Measurements from ENCODE around the gene TMEM116.

- no peak for TF ChIP-seq POLR2A (IDR thresholded peaks at IDR 0.05)
- TF ChIP-seq CTCF (IDR thresholded peaks at IDR 0.05) = no peak
These were observed 10.9 kb upstream of the TMEM116 start for GRCh38 chr12:112023759-112024396.

Data from transverse colon (tissue), 3 donors.